Pancreas (tissue), 10 donors: Measurements from ENCODE around the gene SLC38A2. TPM values are rescaled to one million over a fixed set of nuclear protein-coding genes. Genes with fewer than 3 reads are reported as not detected.

Source experiments
- ATAC-seq, 4 donors: fragments of 200-7000 bp; cut with Tn5 transposase; one replicate each; pipeline versions ENCODE4 v1.8.0 to v1.9.1; 2020; ENCODE audit warnings: mild to moderate bottlenecking in 4 of 4, moderate library complexity in 4 of 4
- DNase-seq, 6 donors: peaks; one replicate each; pipeline ENCODE4 v3.0.0-alpha.2; 2020
- FAIRE-seq: peaks from 2 replicates; lab custom pipeline; 2012; peaks lifted over from hg19 to GRCh38; lab: Jason Lieb, UNC
- H3K27ac ChIP-seq, 4 donors: fragments of 200-600 bp; sonication (generic); 1 replicate in 3 of 4; 2 replicates in 1 of 4; pipeline versions ENCODE4 v1.5.0 to v1.8.0; 2020
- H3K27me3 ChIP-seq, 4 donors: fragments of 200-600 bp; one replicate each; pipeline ENCODE4 v1.8.0; 2021
- H3K36me3 ChIP-seq, 3 donors: fragments of 200-600 bp; sonication (generic) in 1 of 3; one replicate each; pipeline versions ENCODE4 v1.5.0 to v1.8.0; 2020 to 2021
- H3K4me1 ChIP-seq, 3 donors: fragments of 200-600 bp; one replicate each; pipeline ENCODE4 v1.8.0; 2021
- H3K4me3 ChIP-seq, 4 donors: fragments of 200-600 bp; sonication (generic) in 2 of 4; one replicate each; pipeline versions ENCODE4 v1.5.0 to v1.8.0; 2020 to 2021
- H3K9me3 ChIP-seq, 4 donors: fragments of 200-600 bp; one replicate each; pipeline ENCODE4 v1.8.0; 2021
- CTCF ChIP-seq, 4 donors: fragments of 200-600 bp; sonication (generic) in 3 of 4; IDR thresholded peaks; one replicate each; pipeline versions ENCODE4 v1.5.0 to v1.8.0; 2021; ENCODE audit warnings: antibody characterized with exemption in 4 of 4
- WGBS, 2 donors: extraction: QIAGEN DNeasy Blood & Tissue Kit; methylation state at CpG; one replicate each; pipeline ENCODE4 v1.1.7; 2013; 5-methylcytosine and 5-hydroxymethylcytosine counted together
- intact Hi-C, 3 donors: fragments of 100-400 bp; cut with DNase I; formaldehyde crosslinking; loops; one replicate each; pipeline versions ENCODE4 v1.11.1 to v1.14.2; 2022
- polyA plus RNA-seq, 2 donors: library from polyadenylated mRNA; stranded (reverse); fragments of 200-250 nt; gene quantifications; one replicate each; pipeline ENCODE4 v1.2.3, GENCODE V29; 2013
- total RNA-seq, 6 donors: library from RNA; stranded (reverse); fragmentation: NEBNext Ultra II Directional in 4 of 6; extraction: Animal tissue kit (Norgen Biotek cat#: 25700) in 4 of 6; gene quantifications; one replicate each; pipeline versions ENCODE4 v1.2.1 to v1.2.4, GENCODE V29; 2021 to 2023
- donor health status: healthy with polysubstance abuse.
- donor health status: DM: no; HTN: no; CAD: no; lungs with moderate emphysema.
- donor health status: DM: no; HTN: no; CAD: no.
- donor health status: control.
- donor health status: control.
- donor health status: Bipolar disorder and iron deficiency.
- donor health status: DM: yes; HTN: yes; CAD: no.
- donor health status: DM: no; HTN: no; CAD: no.
- donor health status: DM: no; HTN: no; CAD: no.
- donor health status: DM: yes; HTN: yes; CAD: no.

SLC38A2 gene
- total and polyA plus RNA-seq, 8 donors, result 24.2 to 155 (median 78.9) TPM

GRCh38 chr12:46320731-46321130 is 51.8 kb downstream of the SLC38A2 start:
- Histone ChIP-seq H3K27me3 (no peaks in the 10 kb centered on the region), H3K9me3 (no peaks in the 10 kb centered on the region), H3K4me3 (no peak overlapping the region), H3K36me3 (no peaks in the 10 kb centered on the region), H3K27ac (no peak overlapping the region), H3K4me1 (no peaks in the 10 kb centered on the region)
- intact Hi-C loops, result loop anchor here in 1 of 3 donors (10.0 kb wide), 1 partner anchor 156 kb away; no protein-coding TSS in a partner anchor
- ATAC-seq (no peak), FAIRE-seq (no peak), DNase-seq (no peak)
- WGBS, 2 donors, result 60 to 65% methylated on average over 1 of the region's 1 CpG
- TF ChIP-seq CTCF (IDR thresholded peaks at IDR 0.05), result no peak

GRCh38 chr12:46318037-46318436 is 54.5 kb downstream of the SLC38A2 start:
- TF ChIP-seq CTCF (IDR thresholded peaks at IDR 0.05), result no peak
- FAIRE-seq (no peak), ATAC-seq (no peak), DNase-seq (no peak)
- Histone ChIP-seq H3K9me3 (no peaks in the 10 kb centered on the region), H3K4me3 (no peak overlapping the region), H3K36me3 (no peaks in the 10 kb centered on the region), H3K27me3 (no peaks in the 10 kb centered on the region), H3K4me1 (no peaks in the 10 kb centered on the region), H3K27ac (no peak overlapping the region)
- intact Hi-C loops, result no loop called here
- WGBS, 2 donors, result 54 to 62% methylated on average over 5 of the region's 5 CpGs

Other genes with a start within 250 kb of the SLC38A2 start
- 10 to 100 TPM; 19.8 to 78.8 (median 28.6) TPM for gene SLC38A1, start 103.7 kb downstream of the SLC38A2 start, total RNA-seq
- 1 to 10 TPM; 5.7 to 6.7 TPM for gene SLC38A1, start 103.7 kb downstream of the SLC38A2 start, polyA plus RNA-seq